ENCODE results near the gene NDST3.

Gene NDST3

DNA sequence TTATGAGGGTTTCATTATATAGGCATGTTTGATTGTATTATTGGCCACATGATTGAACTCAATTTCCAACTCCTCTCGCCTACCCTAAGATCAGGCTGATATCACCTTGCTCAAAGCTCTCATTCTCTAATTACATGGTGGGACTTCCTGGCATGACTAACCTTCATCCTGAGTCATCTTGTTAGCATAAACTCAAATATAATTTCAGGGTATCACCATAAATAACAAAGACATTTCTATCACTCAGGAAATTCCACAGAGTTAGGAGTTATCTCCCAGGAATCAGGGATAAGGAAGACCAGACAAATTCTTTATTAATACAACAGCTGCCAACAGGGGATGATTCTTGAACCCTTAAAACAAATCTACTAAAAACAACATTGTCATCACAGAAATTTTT, 90.7 kb downstream of the NDST3 start:
- no peak overlapping the region for H3K4me2 ChIP-seq (ENCODE audit: low read length)
- H3K4me3 ChIP-seq (ENCODE audit: low read length) = no peak overlapping the region
- H4K20me1 ChIP-seq (ENCODE audit: control insufficient read depth, insufficient read depth, low read depth, low read length) = no peaks in the 10 kb centered on the region
- no peaks in the 10 kb centered on the region for H3K27me3 ChIP-seq (ENCODE audit: control insufficient read depth, low read length)
- H3F3A ChIP-seq (ENCODE audit: control insufficient read depth, insufficient read depth) = no peaks in the 10 kb centered on the region
- no peak overlapping the region for H3K27ac ChIP-seq (ENCODE audit: low read depth, low read length)
- no peaks in the 10 kb centered on the region for H3K36me3 ChIP-seq (ENCODE audit: control insufficient read depth, low read length)
- H3K79me2 ChIP-seq (ENCODE audit: control insufficient read depth, low read length) = no peaks in the 10 kb centered on the region
- H3K4me1 ChIP-seq (ENCODE audit: control insufficient read depth, low read length) = no peaks in the 10 kb centered on the region
- no peak for TF ChIP-seq EZH2phosphoT487 (IDR thresholded peaks at IDR 0.05; ENCODE audit: borderline replicate concordance, low read length)
- H3K9me2 ChIP-seq (replicated peaks; ENCODE audit: control insufficient read depth, low read length) = no peaks in the 10 kb centered on the region
- no peaks in the 10 kb centered on the region for H3K9me3 ChIP-seq (ENCODE audit: control insufficient read depth, insufficient read depth, low read length)

DNA sequence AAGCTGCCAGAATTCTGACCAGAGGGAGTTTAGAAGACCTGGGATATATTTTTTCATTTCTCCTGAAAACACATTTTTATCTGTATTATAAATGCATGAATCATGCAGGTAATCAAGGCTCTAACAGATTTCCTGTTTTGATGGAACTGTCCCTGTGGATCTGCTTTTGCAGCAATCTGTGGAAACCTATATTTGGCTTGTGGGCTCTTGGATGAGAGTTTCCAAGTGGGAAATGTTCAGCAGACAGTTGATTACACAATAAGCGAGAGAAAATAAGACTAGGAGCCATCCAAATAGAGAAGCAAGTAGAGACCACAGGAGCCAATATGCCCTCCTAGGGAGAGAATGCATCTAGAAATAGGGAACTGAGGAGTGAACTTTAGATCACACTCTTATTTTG, 105.0 kb downstream of the NDST3 start:
- H3K9me2 ChIP-seq (replicated peaks; ENCODE audit: control insufficient read depth, low read length) = no peaks in the 10 kb centered on the region
- H3K79me2 ChIP-seq (ENCODE audit: control insufficient read depth, low read length) = no peaks in the 10 kb centered on the region
- H3K4me2 ChIP-seq (ENCODE audit: low read length) = no peak overlapping the region
- H3K9me3 ChIP-seq (ENCODE audit: control insufficient read depth, insufficient read depth, low read length) = no peaks in the 10 kb centered on the region
- no peak overlapping the region for H3K4me3 ChIP-seq (ENCODE audit: low read length)
- no peaks in the 10 kb centered on the region for H3K27me3 ChIP-seq (ENCODE audit: control insufficient read depth, low read length)
- no peaks in the 10 kb centered on the region for H3K4me1 ChIP-seq (ENCODE audit: control insufficient read depth, low read length)
- no peaks in the 10 kb centered on the region for H4K20me1 ChIP-seq (ENCODE audit: control insufficient read depth, insufficient read depth, low read depth, low read length)
- TF ChIP-seq, protein P1, sequence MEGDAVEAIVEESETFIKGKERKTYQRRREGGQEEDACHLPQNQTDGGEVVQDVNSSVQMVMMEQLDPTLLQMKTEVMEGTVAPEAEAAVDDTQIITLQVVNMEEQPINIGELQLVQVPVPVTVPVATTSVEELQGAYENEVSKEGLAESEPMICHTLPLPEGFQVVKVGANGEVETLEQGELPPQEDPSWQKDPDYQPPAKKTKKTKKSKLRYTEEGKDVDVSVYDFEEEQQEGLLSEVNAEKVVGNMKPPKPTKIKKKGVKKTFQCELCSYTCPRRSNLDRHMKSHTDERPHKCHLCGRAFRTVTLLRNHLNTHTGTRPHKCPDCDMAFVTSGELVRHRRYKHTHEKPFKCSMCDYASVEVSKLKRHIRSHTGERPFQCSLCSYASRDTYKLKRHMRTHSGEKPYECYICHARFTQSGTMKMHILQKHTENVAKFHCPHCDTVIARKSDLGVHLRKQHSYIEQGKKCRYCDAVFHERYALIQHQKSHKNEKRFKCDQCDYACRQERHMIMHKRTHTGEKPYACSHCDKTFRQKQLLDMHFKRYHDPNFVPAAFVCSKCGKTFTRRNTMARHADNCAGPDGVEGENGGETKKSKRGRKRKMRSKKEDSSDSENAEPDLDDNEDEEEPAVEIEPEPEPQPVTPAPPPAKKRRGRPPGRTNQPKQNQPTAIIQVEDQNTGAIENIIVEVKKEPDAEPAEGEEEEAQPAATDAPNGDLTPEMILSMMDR (IDR thresholded peaks at IDR 0.05; ENCODE audit: low read depth, low read length, poor library complexity, severe bottlenecking) = no peak
- TF ChIP-seq EZH2phosphoT487 (IDR thresholded peaks at IDR 0.05; ENCODE audit: borderline replicate concordance, low read length) = no peak
- H3K27ac ChIP-seq (ENCODE audit: low read depth, low read length) = no peak overlapping the region
- H3K36me3 ChIP-seq (ENCODE audit: control insufficient read depth, low read length) = no peaks in the 10 kb centered on the region
- H3F3A ChIP-seq (ENCODE audit: control insufficient read depth, insufficient read depth) = no peaks in the 10 kb centered on the region

DNA sequence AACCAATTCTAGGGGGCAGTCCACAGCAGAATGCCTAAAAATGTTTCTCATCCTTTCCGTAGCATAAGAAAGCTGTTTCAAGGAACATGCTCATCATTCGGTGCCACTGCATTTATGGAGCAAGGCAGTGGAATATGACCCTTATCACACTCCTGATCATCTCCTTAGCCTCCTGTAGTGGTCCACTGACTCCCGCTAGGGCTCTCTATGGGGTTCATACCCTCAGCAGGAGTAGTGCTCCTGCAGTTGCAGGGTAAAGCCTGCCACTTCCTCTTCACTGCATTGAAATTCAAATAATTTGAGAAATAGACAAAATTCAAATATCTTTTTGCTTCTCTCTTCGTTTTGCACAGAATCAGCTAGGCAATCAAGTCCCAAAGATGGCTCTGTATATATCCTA, 107.0 kb downstream of the NDST3 start:
- no peaks in the 10 kb centered on the region for H3K79me2 ChIP-seq (ENCODE audit: control insufficient read depth, low read length)
- H3K9me3 ChIP-seq (ENCODE audit: control insufficient read depth, insufficient read depth, low read length) = no peaks in the 10 kb centered on the region
- no peak for TF ChIP-seq EZH2phosphoT487 (IDR thresholded peaks at IDR 0.05; ENCODE audit: borderline replicate concordance, low read length)
- TF ChIP-seq, protein P1 (IDR thresholded peaks at IDR 0.05; ENCODE audit: low read depth, low read length, poor library complexity, severe bottlenecking) = no peak

DNA sequence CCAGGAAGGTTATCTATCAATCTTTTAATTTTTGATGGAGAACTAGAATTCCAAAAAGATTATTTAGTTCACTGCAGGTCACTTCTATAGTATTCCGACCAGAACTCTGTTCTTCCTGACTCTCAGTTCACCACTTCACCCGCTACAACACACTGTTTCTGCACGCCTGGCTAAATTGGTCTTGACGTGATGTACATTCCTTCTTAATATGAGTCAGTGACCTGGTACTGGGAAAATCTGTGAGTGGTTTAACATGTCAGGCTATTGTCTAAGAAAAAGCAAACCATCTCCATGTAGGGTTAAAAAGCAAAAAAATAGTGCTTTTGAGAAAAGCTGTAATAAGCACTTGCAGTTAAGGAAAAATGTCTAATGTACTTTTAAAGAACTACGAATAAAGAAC, 120.4 kb downstream of the NDST3 start:
- no peaks in the 10 kb centered on the region for H3K9me2 ChIP-seq (replicated peaks; ENCODE audit: control insufficient read depth, low read length)
- H3K4me2 ChIP-seq (ENCODE audit: low read length) = no peak overlapping the region
- no peaks in the 10 kb centered on the region for H3K4me1 ChIP-seq (ENCODE audit: control insufficient read depth, low read length)
- H3F3A ChIP-seq (ENCODE audit: control insufficient read depth, insufficient read depth) = no peaks in the 10 kb centered on the region
- H4K20me1 ChIP-seq (ENCODE audit: control insufficient read depth, insufficient read depth, low read depth, low read length) = no peaks in the 10 kb centered on the region
- H3K4me3 ChIP-seq (ENCODE audit: low read length) = no peak overlapping the region
- H3K27me3 ChIP-seq (ENCODE audit: control insufficient read depth, low read length) = no peaks in the 10 kb centered on the region
- H3K27ac ChIP-seq (ENCODE audit: low read depth, low read length) = no peak overlapping the region
- no peaks in the 10 kb centered on the region for H3K36me3 ChIP-seq (ENCODE audit: control insufficient read depth, low read length)
- TF ChIP-seq EZH2phosphoT487 (IDR thresholded peaks at IDR 0.05; ENCODE audit: borderline replicate concordance, low read length) = no peak
- TF ChIP-seq, protein P1 (IDR thresholded peaks at IDR 0.05; ENCODE audit: low read depth, low read length, poor library complexity, severe bottlenecking) = no peak
- H3K79me2 ChIP-seq (ENCODE audit: control insufficient read depth, low read length) = no peaks in the 10 kb centered on the region
- no peaks in the 10 kb centered on the region for H3K9me3 ChIP-seq (ENCODE audit: control insufficient read depth, insufficient read depth, low read length)

More for the DNA sequence above, 107.0 kb downstream of the NDST3 start:
- H3K4me3 ChIP-seq (ENCODE audit: low read length) = no peak overlapping the region
- H3F3A ChIP-seq (ENCODE audit: control insufficient read depth, insufficient read depth) = no peaks in the 10 kb centered on the region
- H3K27ac ChIP-seq (ENCODE audit: low read depth, low read length) = no peak overlapping the region
- H4K20me1 ChIP-seq (ENCODE audit: control insufficient read depth, insufficient read depth, low read depth, low read length) = no peaks in the 10 kb centered on the region
- no peaks in the 10 kb centered on the region for H3K27me3 ChIP-seq (ENCODE audit: control insufficient read depth, low read length)
- H3K9me2 ChIP-seq (replicated peaks; ENCODE audit: control insufficient read depth, low read length) = no peaks in the 10 kb centered on the region
- no peaks in the 10 kb centered on the region for H3K36me3 ChIP-seq (ENCODE audit: control insufficient read depth, low read length)
- no peak overlapping the region for H3K4me2 ChIP-seq (ENCODE audit: low read length)
- H3K4me1 ChIP-seq (ENCODE audit: control insufficient read depth, low read length) = no peaks in the 10 kb centered on the region
